Femur (tissue), 1 donor: Measurements from ENCODE around the gene SNX9.
"Not testable (repeated sequence)": the region's sequence is repeated elsewhere in the genome, so short reads cannot be mapped to it uniquely, and the experiment has no call there.

Experiments used
- DNase-seq: peaks from one replicate; pipeline ENCODE4 v3.0.0-alpha.2; 2017

The SNX9 gene

GRCh38 chr6:157892363-157892877, 69.4 kb downstream of the SNX9 start:
- no peak for DNase-seq

- DNase-seq: no peak
Measured at GRCh38 chr6:157893238-157893637, 70.2 kb downstream of the SNX9 start.

- no peak for DNase-seq
Measured at GRCh38 chr6:157895585-157895984, 72.5 kb downstream of the SNX9 start.

GRCh38 chr6:157896932-157897331, 73.9 kb downstream of the SNX9 start:
- no peak for DNase-seq

- no peak for DNase-seq
Measured at GRCh38 chr6:157898169-157898568, 75.1 kb downstream of the SNX9 start.

- no peak for DNase-seq
Measured at GRCh38 chr6:157898640-157899039, 75.6 kb downstream of the SNX9 start.

GRCh38 chr6:157900262-157900661, 77.2 kb downstream of the SNX9 start:
- not testable (repeated sequence) for DNase-seq

- not testable (repeated sequence) for DNase-seq
Measured at GRCh38 chr6:157900751-157901150, 77.7 kb downstream of the SNX9 start.

- DNase-seq: no peak
Measured at GRCh38 chr6:157904999-157905398, 82.0 kb downstream of the SNX9 start.

GRCh38 chr6:157905590-157906342, 82.7 kb downstream of the SNX9 start:
- no peak for DNase-seq

- no peak for DNase-seq
Measured at GRCh38 chr6:157906537-157907061, 83.6 kb downstream of the SNX9 start.

- DNase-seq: no peak
Measured at GRCh38 chr6:157907651-157908050, 84.6 kb downstream of the SNX9 start.

GRCh38 chr6:157908369-157909281, 85.6 kb downstream of the SNX9 start:
- no peak for DNase-seq

GRCh38 chr6:157909282-157909664, 86.2 kb downstream of the SNX9 start:
- no peak for DNase-seq

- DNase-seq: no peak
Measured at GRCh38 chr6:157911278-157911677, 88.2 kb downstream of the SNX9 start.

GRCh38 chr6:157911786-157912185, 88.7 kb downstream of the SNX9 start:
- DNase-seq: no peak

GRCh38 chr6:157912326-157912725, 89.3 kb downstream of the SNX9 start:
- DNase-seq: peak; percentile 46

- DNase-seq: peak; percentile 86
Measured at GRCh38 chr6:157921685-157922367, 98.8 kb downstream of the SNX9 start.

- no peak for DNase-seq
Measured at GRCh38 chr6:157925771-157926170, 102.7 kb downstream of the SNX9 start.

- peak; percentile 56 for DNase-seq
Measured at GRCh38 chr6:157927011-157927410, 104.0 kb downstream of the SNX9 start.

- no peak for DNase-seq
Measured at GRCh38 chr6:157928428-157928827, 105.4 kb downstream of the SNX9 start.

- no peak for DNase-seq
Measured at GRCh38 chr6:157929076-157929475, 106.0 kb downstream of the SNX9 start.

- DNase-seq: no peak
Measured at GRCh38 chr6:157929765-157930319, 106.8 kb downstream of the SNX9 start.
